Left renal pelvis (tissue), 4 donors: ENCODE results near the gene RNASE7. TPM values are rescaled to one million over a fixed set of nuclear protein-coding genes. Genes with fewer than 3 reads are reported as not detected.
A peak's percentile ranks its signal among the peaks of the same experiment; 100 is the strongest.
"Not testable (repeated sequence)": the region's sequence is repeated elsewhere in the genome, so short reads cannot be mapped to it uniquely, and the experiment has no call there.

Experiments used
- DNase-seq, 4 donors: peaks; one replicate each; pipeline ENCODE4 v3.0.0-alpha.2; 2013; ENCODE audit warnings: low read depth in 4 of 4, low spot score in 3 of 4
- polyA plus RNA-seq, 4 donors: library from polyadenylated mRNA; unstranded; fragments of 120-200 nt; gene quantifications; one replicate each; pipeline ENCODE4 v1.2.1, GENCODE V29; 2013; ENCODE audit not compliant: insufficient read length in 4 of 4

RNASE7 gene, protein sequence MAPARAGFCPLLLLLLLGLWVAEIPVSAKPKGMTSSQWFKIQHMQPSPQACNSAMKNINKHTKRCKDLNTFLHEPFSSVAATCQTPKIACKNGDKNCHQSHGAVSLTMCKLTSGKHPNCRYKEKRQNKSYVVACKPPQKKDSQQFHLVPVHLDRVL
- under 1 TPM in 3 of 4 donors, not detected in 1; 0.54 to 0.63 (median 0.55) TPM for polyA plus RNA-seq

DNA sequence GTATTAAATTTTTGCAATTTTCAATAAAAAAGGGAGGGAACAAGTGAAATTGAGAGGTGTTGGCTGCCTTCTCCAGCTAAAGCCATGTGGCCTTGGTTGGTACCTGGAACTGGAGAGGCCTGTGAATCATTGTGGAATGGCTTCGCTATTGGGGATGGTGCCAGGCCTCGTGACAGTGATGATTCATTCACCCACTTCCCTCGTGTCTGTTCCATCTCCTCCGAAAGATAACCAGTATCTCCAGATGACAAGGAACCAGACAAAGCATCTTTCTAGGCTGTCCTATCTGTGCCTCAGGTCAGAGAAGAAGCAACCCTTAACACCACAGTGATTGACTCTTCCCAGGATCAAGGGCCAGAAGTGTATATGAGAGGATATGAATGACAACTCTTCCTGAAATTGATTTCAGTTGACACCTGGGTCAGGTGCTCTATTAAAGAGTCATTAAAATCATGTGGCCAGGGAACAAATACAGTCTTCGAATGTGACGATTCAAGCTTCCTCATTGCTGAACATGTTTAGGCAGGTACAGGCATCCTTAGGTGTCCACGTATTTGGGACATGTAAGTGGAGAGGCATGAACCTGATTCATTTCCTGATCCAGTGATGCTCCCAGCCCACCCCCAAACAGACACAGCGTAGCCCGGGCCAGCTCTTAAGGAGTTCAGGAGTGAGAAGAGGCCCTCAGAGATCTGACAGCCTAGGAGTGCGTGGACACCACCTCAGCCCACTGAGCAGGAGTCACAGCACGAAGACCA lies at the start of gene RNASE7:
TSS of gene RNASE7 (plus strand) at position 687 of the 758 bp plus-strand sequence. CDS start 631 bp downstream, outside the sequence.
- DNase-seq, result no peak

DNA sequence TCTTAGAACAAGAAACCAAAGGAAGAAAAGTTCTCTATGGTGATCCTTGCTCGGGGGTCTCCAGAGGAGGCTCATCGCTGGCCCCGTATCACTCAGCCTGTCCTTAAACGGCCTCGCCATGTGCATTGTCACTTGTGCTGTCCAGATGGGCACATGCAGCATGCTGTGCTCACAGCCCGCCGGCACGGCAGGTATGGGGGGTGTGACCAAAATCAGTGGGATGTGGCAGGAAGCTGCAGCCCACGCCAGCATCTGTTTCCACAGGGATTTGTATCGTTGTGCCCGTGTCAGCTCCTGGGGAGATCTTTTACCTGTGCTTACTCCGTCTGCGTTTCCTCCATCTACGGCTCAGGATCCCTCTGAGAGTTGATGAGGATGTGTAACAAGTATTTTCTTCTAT lies 45.6 kb upstream of the RNASE7 start:
- DNase-seq, result no peak

DNA sequence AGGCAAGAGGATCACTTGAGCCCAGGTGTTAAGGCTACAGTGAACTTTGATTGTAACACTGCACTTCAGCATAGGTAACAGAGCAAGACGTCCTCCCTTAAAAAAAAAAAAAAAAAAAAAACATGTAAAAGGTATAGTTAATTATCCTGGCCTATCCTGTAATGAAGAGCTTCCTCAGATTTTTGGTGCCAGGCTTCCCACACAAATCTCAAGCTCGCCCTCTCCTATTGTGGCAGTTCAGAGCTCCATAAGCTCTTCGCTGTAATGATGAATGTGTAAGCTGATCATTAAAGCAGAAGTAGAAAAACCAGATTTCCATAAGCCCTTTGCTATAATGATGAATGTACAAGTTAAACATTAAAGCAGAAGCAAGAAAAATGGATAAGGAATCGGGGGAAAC lies 45.0 kb upstream of the RNASE7 start:
- DNase-seq, result no peak

DNA sequence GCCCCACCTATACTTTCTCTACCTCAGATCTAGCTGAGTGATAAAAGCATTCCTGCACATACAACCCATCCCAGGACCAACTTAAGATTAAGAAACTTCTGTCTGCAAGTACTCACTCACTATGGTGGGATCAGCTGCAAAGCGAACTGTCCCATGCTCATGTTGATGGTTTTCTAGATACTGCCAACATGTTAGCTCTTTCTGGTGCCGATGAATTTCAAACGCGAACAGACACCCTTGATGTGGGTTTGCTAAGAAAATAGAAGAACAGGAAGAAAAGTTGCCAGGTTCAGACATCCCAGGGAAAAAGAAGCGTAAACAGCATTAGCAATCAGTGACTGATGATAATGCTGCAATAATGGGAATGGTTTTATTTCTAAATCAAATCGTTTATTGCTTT lies 44.6 kb upstream of the RNASE7 start:
- no peak for DNase-seq

DNA sequence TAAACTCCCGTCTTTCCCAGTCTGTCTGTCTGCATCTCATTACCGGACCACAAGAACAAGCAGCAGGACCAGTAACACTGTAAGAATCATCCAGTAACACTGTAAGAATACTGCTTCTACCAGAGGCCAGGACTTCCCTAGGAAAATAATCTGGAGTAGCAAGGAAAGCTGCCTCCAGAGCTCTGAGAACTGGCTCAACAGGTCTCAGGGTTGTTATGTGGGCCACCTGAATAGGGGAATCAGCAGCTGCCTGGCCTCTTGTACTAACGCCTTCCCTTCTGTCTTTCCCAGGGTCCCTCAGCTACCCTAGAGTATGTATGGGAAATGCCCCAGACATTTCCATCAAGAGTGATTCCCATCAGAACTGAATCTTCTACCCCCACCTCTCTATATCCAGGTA lies 44.0 kb upstream of the RNASE7 start:
- DNase-seq, result no peak

DNA sequence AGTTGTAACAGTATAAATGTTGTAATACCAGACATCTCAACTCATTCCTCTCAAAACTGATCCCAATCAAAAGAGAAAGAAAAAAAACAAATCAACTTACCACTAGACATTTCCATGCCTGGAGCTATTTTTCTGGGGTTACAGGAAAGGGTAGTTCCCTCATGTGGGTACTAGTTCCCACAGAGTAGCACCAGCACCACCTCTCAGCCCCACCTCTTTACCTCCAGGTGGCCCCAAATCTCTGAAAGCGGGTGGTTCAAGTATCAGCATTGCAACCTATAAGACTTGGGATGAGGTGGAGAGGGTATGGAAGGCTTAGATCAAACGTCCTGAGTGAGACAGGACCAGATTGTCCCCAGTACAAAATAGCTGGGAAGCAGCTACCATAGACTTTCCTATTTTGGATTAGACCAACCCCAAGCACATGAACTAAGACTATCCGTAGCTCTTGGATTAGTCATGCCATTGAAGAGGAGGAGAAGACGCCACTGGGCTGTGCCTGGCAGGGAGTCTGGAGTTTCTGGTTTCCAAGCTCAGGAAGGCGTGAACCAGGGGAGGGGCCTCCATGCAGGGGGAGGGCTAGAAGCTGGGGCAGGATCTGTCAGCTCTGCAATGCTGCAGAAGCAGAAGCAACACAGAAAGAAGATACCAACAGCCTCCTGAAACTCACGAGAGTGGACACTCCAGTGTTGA lies 43.3 kb upstream of the RNASE7 start, which contains the start of gene SLC39A2:
TSS of gene SLC39A2 (plus strand) at position 620 of the 693 bp plus-strand sequence. CDS start 154 bp downstream, outside the sequence.
- no peak for DNase-seq

DNA sequence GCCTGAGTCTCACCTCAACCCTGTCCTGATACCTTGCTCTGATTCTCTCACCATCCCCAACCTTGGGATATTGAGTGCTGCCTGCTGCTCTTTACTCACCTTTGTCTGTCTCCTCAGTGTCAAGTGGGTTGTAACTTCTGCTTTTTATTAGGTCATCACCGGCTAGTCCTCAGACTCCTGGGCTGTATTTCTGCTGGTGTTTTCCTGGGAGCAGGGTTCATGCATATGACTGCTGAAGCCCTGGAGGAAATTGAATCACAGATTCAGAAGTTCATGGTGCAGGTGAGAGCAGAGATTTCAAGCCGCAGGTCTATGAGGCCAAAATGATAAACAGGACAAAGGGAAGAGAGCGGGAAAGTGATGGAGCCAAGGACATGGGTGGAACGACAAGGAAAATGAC lies 42.6 kb upstream of the RNASE7 start:
- no peak for DNase-seq

DNA sequence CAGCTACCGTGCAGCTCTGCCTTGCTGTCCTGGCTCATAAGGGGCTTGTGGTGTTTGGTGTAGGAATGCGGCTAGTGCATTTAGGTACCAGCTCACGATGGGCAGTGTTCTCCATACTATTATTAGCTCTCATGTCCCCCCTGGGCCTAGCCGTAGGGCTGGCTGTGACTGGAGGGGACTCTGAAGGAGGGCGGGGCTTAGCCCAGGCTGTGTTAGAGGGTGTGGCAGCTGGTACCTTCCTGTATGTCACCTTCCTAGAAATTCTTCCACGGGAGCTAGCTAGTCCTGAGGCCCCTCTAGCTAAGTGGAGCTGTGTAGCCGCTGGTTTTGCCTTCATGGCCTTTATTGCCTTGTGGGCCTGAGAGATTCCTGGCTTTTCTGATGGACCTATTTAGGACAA lies 40.9 kb upstream of the RNASE7 start:
- DNase-seq, result no peak

DNA sequence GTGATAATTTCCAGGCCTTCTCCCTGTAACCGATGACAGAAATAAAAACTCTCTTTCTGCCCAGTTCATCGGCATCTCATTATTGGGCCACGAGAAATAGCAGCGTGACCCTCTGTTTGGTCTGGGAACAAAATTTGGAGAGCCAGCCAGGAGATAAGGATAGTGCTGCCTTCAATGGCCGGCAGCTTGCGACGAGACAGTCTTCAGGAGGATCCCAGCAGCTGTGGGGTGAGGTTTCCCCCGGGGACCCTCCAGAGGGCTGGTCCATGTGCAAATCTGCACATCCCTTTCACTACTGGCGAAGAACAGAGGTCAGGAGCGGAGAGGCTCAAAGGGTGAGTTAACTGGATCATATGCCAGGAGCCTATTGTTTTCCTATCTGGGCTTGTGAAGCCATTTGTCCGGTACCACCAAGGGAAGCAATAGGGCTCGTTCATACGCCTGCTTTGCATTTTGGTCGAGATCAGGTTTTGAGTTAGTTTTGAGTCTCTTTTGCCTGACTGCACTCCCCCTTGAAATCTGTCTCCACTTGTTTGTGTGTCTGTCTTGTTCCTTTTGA lies 38.3 kb upstream of the RNASE7 start:
- DNase-seq, result no peak

DNA sequence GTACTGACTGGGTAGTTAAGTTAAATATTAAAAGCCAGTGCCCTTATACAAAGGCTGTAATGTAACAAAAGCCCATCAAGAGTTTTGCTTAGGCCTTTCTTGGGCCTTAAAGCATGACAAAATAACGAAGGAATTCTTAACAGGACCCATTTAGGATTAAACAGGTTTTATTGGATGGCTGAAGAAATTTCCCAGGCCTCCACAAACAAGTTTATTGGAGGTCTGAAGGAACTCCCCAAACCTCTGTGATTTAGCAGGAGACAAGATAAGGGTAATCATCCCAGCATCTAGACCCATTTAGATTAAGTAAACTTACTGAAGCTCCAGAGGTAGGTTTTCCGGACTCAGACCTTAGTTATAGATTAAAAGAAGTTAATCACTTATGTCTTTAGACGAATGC lies 32.4 kb upstream of the RNASE7 start:
- DNase-seq, result not testable (repeated sequence)

DNA sequence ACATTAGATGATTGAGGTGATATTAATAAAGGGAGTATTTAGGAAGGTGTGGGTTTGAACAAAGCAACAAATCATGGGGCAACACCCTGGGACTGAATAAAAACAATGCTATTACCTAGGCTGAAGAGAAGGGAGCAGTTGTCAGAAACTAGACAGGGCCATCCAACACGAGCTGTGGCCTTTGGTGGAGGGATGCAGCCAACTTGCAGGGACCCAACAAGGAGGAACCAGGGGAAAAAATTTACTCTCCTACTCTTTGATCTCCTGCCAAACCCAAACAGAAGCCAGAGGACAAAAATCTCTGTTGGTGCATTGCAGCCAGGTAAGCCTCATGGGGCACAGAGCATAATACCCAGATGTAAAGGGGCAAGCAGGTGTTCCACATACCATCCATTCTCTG lies 31.0 kb upstream of the RNASE7 start:
- DNase-seq, result no peak

DNA sequence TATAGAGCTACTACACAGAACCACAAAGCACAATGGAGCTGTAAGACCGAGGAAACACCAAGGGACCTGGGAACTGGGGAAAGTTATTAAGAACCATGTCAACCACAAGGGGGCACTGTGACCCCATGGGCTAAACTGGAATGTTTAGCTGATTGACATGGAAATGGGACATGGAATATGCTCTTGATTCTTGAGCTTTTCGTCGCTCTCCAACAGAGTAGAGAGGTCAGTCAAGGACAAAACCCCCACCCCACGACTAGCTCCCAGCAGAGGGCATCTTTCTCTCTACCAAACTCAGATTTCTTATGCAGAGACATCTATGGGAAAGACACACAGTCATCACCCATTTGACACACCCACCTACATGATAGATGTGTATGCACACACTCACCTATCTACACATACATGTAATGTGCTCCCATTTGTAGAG lies 27.4 kb upstream of the RNASE7 start:
- peak; percentile 76 to 82 (median 81) for DNase-seq

DNA sequence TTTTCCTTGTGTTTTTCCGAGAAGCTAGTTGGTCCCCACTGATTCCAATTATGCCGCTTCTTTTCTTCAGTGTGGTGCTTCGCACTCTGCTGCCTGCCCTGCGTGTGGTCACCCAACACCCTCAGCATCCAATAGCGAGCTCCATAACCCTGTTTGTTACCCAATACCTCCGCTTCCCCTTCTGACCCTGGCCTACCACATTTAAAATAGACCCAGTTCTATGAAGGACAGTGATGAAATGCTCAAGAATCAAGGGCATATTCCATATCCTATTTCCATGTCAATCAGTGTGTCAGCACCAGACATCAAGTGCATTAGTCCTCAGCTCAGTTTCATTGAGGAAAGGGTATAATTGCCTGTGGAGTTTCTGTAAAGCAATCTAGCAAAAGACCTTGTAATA lies 26.9 kb upstream of the RNASE7 start:
- no peak for DNase-seq

DNA sequence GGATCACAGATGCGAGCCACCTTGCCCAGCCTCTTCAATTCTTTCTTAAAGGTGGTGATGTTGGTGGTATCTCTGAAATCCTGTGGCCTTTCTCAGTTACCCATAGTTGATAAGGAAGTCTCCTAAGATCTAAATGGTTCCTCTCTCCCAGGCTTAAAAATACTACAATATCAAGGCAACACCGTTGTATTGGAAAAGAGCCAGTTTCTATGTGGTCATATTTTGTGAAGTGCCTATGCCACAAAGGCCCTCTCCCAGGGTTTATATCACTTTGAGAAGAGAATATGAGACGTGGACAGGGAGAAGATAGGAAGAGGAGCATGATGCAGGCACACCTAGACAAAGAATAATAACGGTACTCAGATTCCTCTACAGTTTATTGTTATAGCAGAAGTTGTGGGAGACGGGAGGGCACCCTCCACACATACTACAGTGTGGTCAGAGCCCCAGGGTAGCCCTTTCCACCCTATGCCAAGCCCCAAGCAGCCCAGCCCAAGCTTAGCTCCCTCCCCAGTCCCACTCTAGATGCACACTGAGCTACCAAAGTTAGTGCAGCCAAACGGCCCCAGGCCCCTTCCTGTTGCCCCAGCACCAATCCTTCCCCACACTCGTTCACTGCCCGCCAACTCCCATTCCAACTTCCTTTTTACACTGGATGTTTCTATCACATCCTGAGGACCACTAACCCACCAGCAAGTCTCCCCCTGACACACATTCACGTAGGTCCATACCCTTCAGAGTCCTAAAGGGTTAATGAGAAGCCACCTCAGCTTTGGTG lies 25.6 kb upstream of the RNASE7 start:
- no peak for DNase-seq

DNA sequence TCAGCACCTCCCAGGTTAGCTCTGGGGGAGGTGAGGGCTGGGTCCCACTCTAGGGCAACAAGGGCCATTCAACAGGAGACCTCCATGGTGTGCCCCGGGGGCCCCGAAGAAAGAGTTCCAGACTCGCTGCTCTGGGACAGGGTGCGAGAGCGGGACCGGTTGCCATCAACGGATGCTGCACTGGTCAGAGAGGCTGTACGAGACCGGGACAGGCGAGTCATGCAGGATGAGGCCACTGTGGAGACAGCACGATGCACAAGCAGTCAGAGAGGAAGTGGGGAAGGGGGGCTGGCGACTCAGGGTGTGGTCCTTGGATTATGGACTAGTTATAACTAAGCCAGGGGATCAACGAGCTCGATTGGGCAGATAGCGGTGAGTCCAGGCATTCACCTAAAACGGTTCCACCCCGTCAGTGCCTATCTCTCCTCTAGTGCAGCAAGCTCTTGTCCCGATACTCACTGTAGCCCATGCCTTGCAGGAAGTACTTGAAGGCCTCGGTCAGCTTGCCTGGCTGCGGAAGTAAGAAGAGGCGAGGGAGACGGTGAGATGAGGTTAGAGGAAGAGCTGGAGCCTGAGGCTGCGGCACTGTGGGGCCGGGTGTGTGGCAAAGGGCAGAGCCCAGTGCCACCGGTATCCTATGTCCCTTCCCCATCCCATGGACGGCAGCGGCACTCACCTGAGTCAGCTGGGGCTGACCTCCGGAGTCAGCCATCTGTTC lies 24.5 kb upstream of the RNASE7 start:
- no peak for DNase-seq

DNA sequence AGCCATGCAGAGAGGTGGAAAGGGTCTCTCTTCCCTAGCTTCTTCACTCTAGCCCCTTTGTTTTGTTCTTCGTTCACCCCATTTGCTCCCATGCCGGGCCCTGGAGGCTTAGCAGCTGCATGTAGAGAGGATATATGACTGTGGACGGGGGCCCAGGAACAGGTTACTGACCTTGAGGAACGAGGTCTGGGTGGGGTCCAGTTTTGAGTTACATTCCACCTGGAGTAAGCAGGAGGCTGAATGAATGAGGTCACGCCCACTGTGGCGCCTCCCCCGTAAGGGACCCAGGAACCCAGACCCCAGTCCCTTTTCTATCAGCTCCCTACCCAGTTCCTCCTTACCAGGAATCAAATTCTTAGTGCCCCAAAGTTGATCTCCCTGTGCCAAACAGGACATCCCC lies 23.9 kb upstream of the RNASE7 start:
- DNase-seq, result no peak

DNA sequence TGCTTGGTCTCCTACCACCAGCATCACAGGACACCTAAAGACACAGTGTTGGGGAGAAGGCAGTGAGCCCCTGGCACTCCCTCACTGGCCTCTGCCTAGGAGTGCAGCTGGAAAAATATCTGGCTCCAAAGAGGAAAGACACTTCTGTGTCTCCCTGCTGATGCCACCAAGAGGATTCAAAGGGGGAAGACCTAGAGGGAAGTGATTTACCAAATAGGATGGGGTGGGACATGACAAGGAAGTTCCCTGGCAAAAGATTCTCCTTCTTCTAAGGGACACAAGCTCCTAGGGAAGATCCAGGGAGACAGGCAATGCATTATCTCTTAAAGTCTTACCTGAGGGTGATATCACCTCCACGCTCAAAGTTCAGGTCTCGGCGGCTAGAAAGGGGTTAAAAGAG lies 23.4 kb upstream of the RNASE7 start:
- no peak for DNase-seq

DNA sequence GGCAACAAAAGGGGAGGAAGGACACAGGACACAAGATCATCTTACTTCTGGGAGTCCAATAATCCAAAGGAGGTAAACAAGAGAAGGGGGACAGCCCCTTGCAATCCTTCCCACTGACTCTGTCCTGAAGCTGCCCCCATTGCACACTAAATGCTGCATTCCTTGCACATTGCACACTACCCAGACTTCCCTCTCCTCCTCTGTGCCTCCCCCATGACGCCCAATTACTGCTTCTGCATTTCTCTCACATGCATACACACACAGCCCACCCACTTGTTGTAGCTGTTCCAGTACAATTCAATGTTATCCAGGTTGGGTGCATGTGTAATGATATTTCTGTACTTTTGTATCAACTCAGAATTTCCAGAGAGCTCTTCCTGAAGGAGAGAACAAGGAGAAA lies 22.8 kb upstream of the RNASE7 start:
- no peak for DNase-seq

DNA sequence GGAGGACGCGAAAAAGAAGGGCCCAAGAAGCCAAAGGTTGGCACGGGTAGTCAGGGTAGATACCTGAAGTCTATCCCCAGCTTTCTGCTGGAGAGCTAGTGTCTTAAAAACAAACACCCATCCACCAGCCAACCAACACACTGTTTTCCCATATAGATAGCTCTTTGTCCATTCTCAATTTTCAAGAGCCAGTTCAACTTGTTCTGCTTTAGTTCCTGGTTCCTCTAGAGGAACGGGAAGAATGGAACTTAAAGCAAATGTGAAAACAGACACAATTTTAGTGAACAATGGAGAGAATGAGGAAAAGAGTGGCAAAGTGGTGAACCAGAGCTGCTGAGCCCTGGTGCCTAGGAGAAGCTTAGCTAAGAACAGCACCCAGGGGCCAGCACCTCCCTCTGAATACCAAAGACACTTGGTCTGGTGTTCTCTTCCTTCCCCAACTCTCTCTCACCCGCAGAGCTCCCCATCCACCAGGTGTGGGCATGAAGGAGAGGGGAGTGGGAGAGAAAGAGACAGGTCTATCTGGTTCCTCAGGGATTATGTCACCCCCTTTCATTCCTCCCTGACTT lies 21.1 kb upstream of the RNASE7 start:
- DNase-seq, result no peak

DNA sequence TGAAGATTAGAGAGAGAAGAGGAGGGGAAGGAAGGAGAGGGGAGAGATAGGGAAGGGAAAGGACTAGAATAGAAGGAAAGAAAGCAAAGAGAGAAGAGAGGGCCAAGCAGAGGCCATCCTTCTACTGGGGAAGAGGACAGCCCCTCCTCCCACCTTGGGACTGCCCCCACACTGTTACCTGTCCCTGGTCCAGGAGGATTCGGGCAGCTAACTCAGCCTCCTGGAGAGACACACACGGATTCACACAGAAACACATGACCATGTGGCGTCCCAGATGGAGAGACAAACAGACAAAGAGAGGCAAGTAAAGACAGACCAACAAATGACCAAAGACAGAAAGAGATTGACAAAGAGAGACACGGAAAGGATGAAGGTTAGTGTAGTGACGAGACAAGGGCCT lies 19.5 kb upstream of the RNASE7 start:
- DNase-seq, result no peak
